DND-41 (cell line): ENCODE data around the gene SNX10.

Source experiments
- ATAC-seq: fragments of 200-7000 bp; cut with Tn5 transposase; 3 replicates; pipeline ENCODE4 v1.9.1; 2021; ENCODE audit warnings: low read depth; ENCODE audit not compliant: insufficient read depth
- DNase-seq: peaks from one replicate; pipeline ENCODE4 v3.0.0-alpha.2; 2020
- H2AFZ ChIP-seq: 2 replicates; pipeline ENCODE4 v1.6.0; 2012; ENCODE audit warnings: low read depth, low read length
- H3K27ac ChIP-seq: 2 replicates; pipeline ENCODE4 v1.5.1; 2012; ENCODE audit warnings: low read length, inconsistent platforms
- H3K27me3 ChIP-seq: fragments of 200-600 bp; sonication (generic); 2 replicates; pipeline ENCODE4 v1.6.0; 2012; ENCODE audit warnings: low read length, mild to moderate bottlenecking, inconsistent platforms; ENCODE audit not compliant: insufficient read depth, poor library complexity
- H3K36me3 ChIP-seq: 2 replicates; pipeline ENCODE4 v1.5.1; 2012; ENCODE audit warnings: low read length, inconsistent platforms; ENCODE audit not compliant: insufficient read depth
- H3K4me1 ChIP-seq: 2 replicates; pipeline ENCODE4 v1.5.1; 2012; ENCODE audit warnings: mild to moderate bottlenecking, low read length; ENCODE audit not compliant: insufficient read depth
- H3K4me2 ChIP-seq: 2 replicates; pipeline ENCODE4 v1.6.0; 2012; ENCODE audit warnings: mild to moderate bottlenecking, moderate library complexity, low read length, inconsistent platforms; ENCODE audit not compliant: insufficient read depth
- H3K4me3 ChIP-seq, 2 experiments: fragments of 200-600 bp in 1 of 2; shearing (Covaris generic) in 1 of 2; 2 replicates each; pipeline ENCODE4 v1.5.1; 2012 to 2016; ENCODE audit warnings: inconsistent platforms in 2 of 2, low read length in 2 of 2, mild to moderate bottlenecking in 2 of 2, low read depth in 1 of 2, moderate library complexity in 1 of 2
- H3K79me2 ChIP-seq: 2 replicates; pipeline ENCODE4 v1.6.0; 2012; ENCODE audit warnings: low read length, inconsistent platforms; ENCODE audit not compliant: insufficient read depth
- H3K9ac ChIP-seq: 2 replicates; pipeline ENCODE4 v1.6.0; 2012; ENCODE audit warnings: low read depth, mild to moderate bottlenecking, inconsistent platforms, low read length, moderate library complexity
- H3K9me3 ChIP-seq: 2 replicates; pipeline ENCODE4 v1.5.1; 2012; ENCODE audit warnings: low read length, moderate library complexity, mild to moderate bottlenecking, inconsistent platforms; ENCODE audit not compliant: insufficient read depth, severe bottlenecking
- H4K20me1 ChIP-seq: 2 replicates; pipeline ENCODE4 v1.6.0; 2012; ENCODE audit warnings: low read length; ENCODE audit not compliant: insufficient read depth
- CTCF ChIP-seq: IDR thresholded peaks from 2 replicates; pipeline ENCODE4 v1.5.1; 2012; ENCODE audit warnings: borderline replicate concordance, low read length, moderate library complexity, mild to moderate bottlenecking; ENCODE audit not compliant: poor library complexity, severe bottlenecking; ENCODE audit errors: extremely low read depth
- EZH2 ChIP-seq: IDR thresholded peaks from 3 replicates; pipeline ENCODE4 v1.6.1; 2012; ENCODE audit warnings: borderline replicate concordance, low read depth, mild to moderate bottlenecking, moderate library complexity, low read length, inconsistent platforms; ENCODE audit not compliant: severe bottlenecking

The SNX10 gene

GRCh38 chr7:26417911-26418413 is 126.3 kb downstream of the SNX10 start:
- no peak overlapping the region for H3K27ac ChIP-seq
- H3K79me2 ChIP-seq: no peaks in the 10 kb centered on the region
- DNase-seq: no peak
- no peak overlapping the region for H3K4me2 ChIP-seq
- no peaks in the 10 kb centered on the region for H3K36me3 ChIP-seq
- H4K20me1 ChIP-seq: no peaks in the 10 kb centered on the region
- H3K9me3 ChIP-seq: no peaks in the 10 kb centered on the region
- H3K27me3 ChIP-seq: peaks cover 6% of the 10 kb centered on the region
- no peak for ATAC-seq
- H3K4me3 ChIP-seq: no peak overlapping the region
- no peak overlapping the region for H2AFZ ChIP-seq
- no peaks in the 10 kb centered on the region for H3K4me1 ChIP-seq
- no peak overlapping the region for H3K9ac ChIP-seq
- no peak for TF ChIP-seq EZH2

GRCh38 chr7:26419198-26419597 is 127.5 kb downstream of the SNX10 start:
- Histone ChIP-seq H3K27ac (no peak overlapping the region), H3K79me2 (no peaks in the 10 kb centered on the region), H3K9ac (no peak overlapping the region), H3K4me3 (no peak overlapping the region), H3K9me3 (no peaks in the 10 kb centered on the region), H2AFZ (no peak overlapping the region), H3K4me1 (no peaks in the 10 kb centered on the region), H3K27me3 (peaks cover 6% of the 10 kb centered on the region), H3K4me2 (no peak overlapping the region), H3K36me3 (no peaks in the 10 kb centered on the region), H4K20me1 (no peaks in the 10 kb centered on the region)
- no peak for ATAC-seq
- DNase-seq: no peak
- TF ChIP-seq CTCF (no peak), EZH2 (no peak)

- H2AFZ ChIP-seq: no peak overlapping the region
- H3K4me2 ChIP-seq: no peak overlapping the region
- no peak overlapping the region for H3K4me3 ChIP-seq
- no peaks in the 10 kb centered on the region for H3K4me1 ChIP-seq
- no peak for TF ChIP-seq CTCF
- no peak overlapping the region for H3K27ac ChIP-seq
- DNase-seq: no peak
- no peak overlapping the region for H3K9ac ChIP-seq
- no peaks in the 10 kb centered on the region for H3K36me3 ChIP-seq
- H3K79me2 ChIP-seq: no peaks in the 10 kb centered on the region
- ATAC-seq: no peak
- H4K20me1 ChIP-seq: no peaks in the 10 kb centered on the region
- H3K27me3 ChIP-seq: peaks cover 6% of the 10 kb centered on the region
- no peaks in the 10 kb centered on the region for H3K9me3 ChIP-seq
These were observed 128.9 kb downstream of the SNX10 start for GRCh38 chr7:26420422-26421019.

GRCh38 chr7:26422761-26423160 is 131.1 kb downstream of the SNX10 start:
- DNase-seq: no peak
- Histone ChIP-seq H4K20me1 (no peaks in the 10 kb centered on the region), H2AFZ (no peak overlapping the region), H3K27me3 (peaks cover 3% of the 10 kb centered on the region), H3K9me3 (no peaks in the 10 kb centered on the region), H3K79me2 (no peaks in the 10 kb centered on the region), H3K4me1 (no peaks in the 10 kb centered on the region), H3K4me2 (no peak overlapping the region), H3K4me3 (no peak overlapping the region), H3K36me3 (no peaks in the 10 kb centered on the region), H3K9ac (no peak overlapping the region), H3K27ac (no peak overlapping the region)
- TF ChIP-seq EZH2 (no peak), CTCF (no peak)
- no peak for ATAC-seq
